Activated T-cell treated with anti-CD3 and anti-CD28 coated beads, Interleukin-2, amount 50 U/mL, for 72 hours (primary cell): Measurements from ENCODE around the gene NTRK3. TPM values are rescaled to one million over a fixed set of nuclear protein-coding genes. Genes with fewer than 3 reads are reported as not detected.
"Not testable (repeated sequence)": the region's sequence is repeated elsewhere in the genome, so short reads cannot be mapped to it uniquely, and the experiment has no call there.

Experiments used
- ATAC-seq, 2 donors: fragments of 150-1000 bp; cut with Tn5 transposase; replicated peaks in 1 of 2; 2 replicates each; pipeline ENCODE4 v1.10.0; 2021; ENCODE audit warnings: moderate library complexity in 2 of 2, mild to moderate bottlenecking in 1 of 2
- DNase-seq, 2 donors: peaks; one replicate each; pipeline ENCODE4 v3.0.0; 2021 to 2022; ENCODE audit warnings: mixed read lengths in 1 of 2
- H3K27ac Mint-ChIP-seq: one replicate; pipeline ENCODE4 v1.8.0; 2022; ENCODE audit warnings: mild to moderate bottlenecking, moderate library complexity, mixed read lengths
- H3K27me3 Mint-ChIP-seq: one replicate; pipeline ENCODE4 v1.8.0; 2022; ENCODE audit warnings: low read depth, mixed read lengths
- H3K36me3 Mint-ChIP-seq, 2 donors: one replicate each; pipeline ENCODE4 v1.8.0; 2022; ENCODE audit warnings: mixed read lengths in 2 of 2, mild to moderate bottlenecking in 1 of 2; ENCODE audit not compliant: insufficient read depth in 2 of 2
- H3K4me1 Mint-ChIP-seq: one replicate; pipeline ENCODE4 v1.8.0; 2022; ENCODE audit warnings: low read depth, mixed read lengths
- H3K4me3 Mint-ChIP-seq, 2 donors: one replicate each; pipeline ENCODE4 v1.8.0; 2022; ENCODE audit warnings: mild to moderate bottlenecking in 2 of 2, mixed read lengths in 2 of 2, moderate library complexity in 2 of 2
- H3K9me3 Mint-ChIP-seq, 2 donors: one replicate each; pipeline ENCODE4 v1.8.0; 2022; ENCODE audit warnings: mixed read lengths in 2 of 2
- total RNA-seq, 2 donors: library from RNA; stranded (reverse); gene quantifications; one replicate each; pipeline ENCODE4 v1.2.3, GENCODE V29; 2022

The NTRK3 gene
- total RNA-seq, 2 donors from 2014 or later = 4.2 to 8.9 TPM

GRCh38 chr15:88048755-88049154 lies 207.8 kb downstream of the NTRK3 start:
- ATAC-seq = no peak
- H3K36me3 Mint-ChIP-seq = no peaks in the 10 kb centered on the region
- H3K4me1 Mint-ChIP-seq = no peaks in the 10 kb centered on the region
- no peak overlapping the region for H3K4me3 Mint-ChIP-seq
- H3K9me3 Mint-ChIP-seq = no peaks in the 10 kb centered on the region
- H3K27me3 Mint-ChIP-seq = peaks cover 6% of the 10 kb centered on the region
- no peak overlapping the region for H3K27ac Mint-ChIP-seq
- no peak for DNase-seq

- peaks cover 6% of the 10 kb centered on the region for H3K27me3 Mint-ChIP-seq
- no peaks in the 10 kb centered on the region for H3K36me3 Mint-ChIP-seq
These were observed 208.3 kb downstream of the NTRK3 start for GRCh38 chr15:88048237-88048636.

GRCh38 chr15:88046576-88047129 lies 209.9 kb downstream of the NTRK3 start:
- no peak overlapping the region for H3K4me3 Mint-ChIP-seq
- H3K9me3 Mint-ChIP-seq = no peaks in the 10 kb centered on the region
- ATAC-seq = no peak
- no peaks in the 10 kb centered on the region for H3K4me1 Mint-ChIP-seq
- H3K27ac Mint-ChIP-seq = no peak overlapping the region
- H3K36me3 Mint-ChIP-seq = no peaks in the 10 kb centered on the region
- no peak for DNase-seq
- H3K27me3 Mint-ChIP-seq = peaks cover 6% of the 10 kb centered on the region

More at GRCh38 chr15:88048237-88048636, 208.3 kb downstream of the NTRK3 start:
- no peaks in the 10 kb centered on the region for H3K9me3 Mint-ChIP-seq
- H3K4me3 Mint-ChIP-seq = no peak overlapping the region
- no peaks in the 10 kb centered on the region for H3K4me1 Mint-ChIP-seq
- no peak for ATAC-seq
- no peak for DNase-seq
- no peak overlapping the region for H3K27ac Mint-ChIP-seq

GRCh38 chr15:88043396-88043795 lies 213.1 kb downstream of the NTRK3 start:
- Mint-ChIP-seq H3K9me3 (no peaks in the 10 kb centered on the region), H3K4me1 (no peaks in the 10 kb centered on the region), H3K36me3 (no peaks in the 10 kb centered on the region), H3K27ac (no peak overlapping the region), H3K27me3 (no peaks in the 10 kb centered on the region), H3K4me3 (no peak overlapping the region)
- no peak for DNase-seq
- no peak for ATAC-seq

GRCh38 chr15:88042047-88042446 lies 214.5 kb downstream of the NTRK3 start:
- no peaks in the 10 kb centered on the region for H3K36me3 Mint-ChIP-seq
- DNase-seq = no peak
- H3K9me3 Mint-ChIP-seq = no peaks in the 10 kb centered on the region
- no peak overlapping the region for H3K4me3 Mint-ChIP-seq
- H3K27me3 Mint-ChIP-seq = peaks cover 5% of the 10 kb centered on the region
- no peaks in the 10 kb centered on the region for H3K4me1 Mint-ChIP-seq
- no peak overlapping the region for H3K27ac Mint-ChIP-seq
- ATAC-seq = no peak

- Mint-ChIP-seq H3K4me3 (no peak overlapping the region), H3K27ac (no peak overlapping the region), H3K9me3 (no peaks in the 10 kb centered on the region), H3K36me3 (no peaks in the 10 kb centered on the region), H3K27me3 (peaks cover 20% of the 10 kb centered on the region), H3K4me1 (no peaks in the 10 kb centered on the region)
- no peak for DNase-seq
- no peak for ATAC-seq
These were observed 216.0 kb downstream of the NTRK3 start for GRCh38 chr15:88040516-88040915.

GRCh38 chr15:88038261-88038660 lies 218.3 kb downstream of the NTRK3 start:
- no peaks in the 10 kb centered on the region for H3K9me3 Mint-ChIP-seq
- H3K4me3 Mint-ChIP-seq = no peak overlapping the region
- no peaks in the 10 kb centered on the region for H3K4me1 Mint-ChIP-seq
- no peaks in the 10 kb centered on the region for H3K36me3 Mint-ChIP-seq
- DNase-seq (no peak), ATAC-seq (no peak)
- no peak overlapping the region for H3K27ac Mint-ChIP-seq
- H3K27me3 Mint-ChIP-seq = peaks cover 27% of the 10 kb centered on the region

GRCh38 chr15:88036154-88036839 lies 220.2 kb downstream of the NTRK3 start:
- Mint-ChIP-seq H3K9me3 (no peaks in the 10 kb centered on the region), H3K27me3 (peaks cover 27% of the 10 kb centered on the region), H3K27ac (no peak overlapping the region), H3K4me1 (no peaks in the 10 kb centered on the region), H3K4me3 (no peak overlapping the region), H3K36me3 (peaks cover 0 to 1% of the 10 kb centered on the region in 2 donors)
- DNase-seq = no peak
- no peak for ATAC-seq

GRCh38 chr15:88035381-88035780 lies 221.2 kb downstream of the NTRK3 start:
- H3K27ac Mint-ChIP-seq = no peak overlapping the region
- H3K9me3 Mint-ChIP-seq = no peaks in the 10 kb centered on the region
- H3K4me3 Mint-ChIP-seq = no peak overlapping the region
- ATAC-seq (no peak), DNase-seq (no peak)
- no peaks in the 10 kb centered on the region for H3K4me1 Mint-ChIP-seq
- H3K27me3 Mint-ChIP-seq = peaks cover 27% of the 10 kb centered on the region
- peaks cover 0 to 1% of the 10 kb centered on the region in 2 donors for H3K36me3 Mint-ChIP-seq

GRCh38 chr15:88033421-88033820 lies 223.1 kb downstream of the NTRK3 start:
- H3K4me1 Mint-ChIP-seq, H3K27ac Mint-ChIP-seq: not testable (repeated sequence)

GRCh38 chr15:88032787-88033186 lies 223.8 kb downstream of the NTRK3 start:
- Mint-ChIP-seq H3K4me3 (no peak overlapping the region), H3K4me1 (no peaks in the 10 kb centered on the region), H3K36me3 (peaks cover 0 to 1% of the 10 kb centered on the region in 2 donors), H3K27ac (no peak overlapping the region), H3K27me3 (peaks cover 27% of the 10 kb centered on the region), H3K9me3 (peaks cover 0 to under 1% of the 10 kb centered on the region in 2 donors)
- no peak for ATAC-seq
- DNase-seq = no peak

More at GRCh38 chr15:88033421-88033820, 223.1 kb downstream of the NTRK3 start:
- H3K4me3 Mint-ChIP-seq, H3K36me3 Mint-ChIP-seq, DNase-seq, H3K9me3 Mint-ChIP-seq, ATAC-seq: not testable (repeated sequence)
- H3K27me3 Mint-ChIP-seq = peaks cover 27% of the 10 kb centered on the region

GRCh38 chr15:88031461-88031860 lies 225.1 kb downstream of the NTRK3 start:
- H3K4me3 Mint-ChIP-seq = no peak overlapping the region
- peaks cover 0 to 1% of the 10 kb centered on the region in 2 donors for H3K36me3 Mint-ChIP-seq
- H3K9me3 Mint-ChIP-seq = peaks cover 0 to 2% of the 10 kb centered on the region in 2 donors
- no peaks in the 10 kb centered on the region for H3K4me1 Mint-ChIP-seq
- peaks cover 17% of the 10 kb centered on the region for H3K27me3 Mint-ChIP-seq
- ATAC-seq = no peak
- no peak overlapping the region for H3K27ac Mint-ChIP-seq
- no peak for DNase-seq

- no peak for ATAC-seq
- no peaks in the 10 kb centered on the region for H3K27me3 Mint-ChIP-seq
- no peaks in the 10 kb centered on the region for H3K4me1 Mint-ChIP-seq
- H3K4me3 Mint-ChIP-seq = no peak overlapping the region
- peaks cover 0 to 1% of the 10 kb centered on the region in 2 donors for H3K36me3 Mint-ChIP-seq
- DNase-seq = no peak
- no peak overlapping the region for H3K27ac Mint-ChIP-seq
- H3K9me3 Mint-ChIP-seq = peaks cover 0 to 3% of the 10 kb centered on the region in 2 donors
These were observed 226.8 kb downstream of the NTRK3 start for GRCh38 chr15:88029696-88030095.

GRCh38 chr15:88028024-88028423 lies 228.5 kb downstream of the NTRK3 start:
- Mint-ChIP-seq H3K4me3 (no peak overlapping the region), H3K27me3 (no peaks in the 10 kb centered on the region), H3K4me1 (no peaks in the 10 kb centered on the region), H3K36me3 (peaks cover 0 to 1% of the 10 kb centered on the region in 2 donors), H3K27ac (no peak overlapping the region), H3K9me3 (peaks cover 0 to 3% of the 10 kb centered on the region in 2 donors)
- ATAC-seq = no peak
- no peak for DNase-seq
